Gastrocnemius medialis (tissue), 4 donors: ENCODE data around the gene C1orf94. TPM values are rescaled to one million over a fixed set of nuclear protein-coding genes. Genes with fewer than 3 reads are reported as not detected.

Source experiments
- ATAC-seq, 2 donors: fragments of 150-250 bp; one replicate each; pipeline ENCODE4 v1.9.1; 2016
- DNase-seq, 2 donors: peaks; one replicate each; pipeline ENCODE4 v3.0.0-alpha.2; 2019
- H3K27ac ChIP-seq, 4 donors: fragments of 200-600 bp; sonication (generic); 1 replicate in 1 of 4; 2 replicates in 3 of 4; pipeline ENCODE4 v1.5.1; 2016 to 2018; ENCODE audit warnings: mild to moderate bottlenecking in 2 of 4, moderate library complexity in 1 of 4
- H3K27me3 ChIP-seq, 3 donors: fragments of 200-600 bp; sonication (generic) in 2 of 3; 1 replicate in 1 of 3; 2 replicates in 2 of 3; pipeline versions ENCODE4 v1.5.1 to v1.6.0; 2016 to 2019; ENCODE audit warnings: mild to moderate bottlenecking in 1 of 3, moderate library complexity in 1 of 3
- H3K36me3 ChIP-seq, 2 donors: fragments of 200-600 bp; sonication (generic) in 1 of 2; one replicate each; pipeline ENCODE4 v1.5.1; 2017 to 2018
- H3K4me1 ChIP-seq, 2 donors: fragments of 200-600 bp; sonication (generic) in 1 of 2; one replicate each; pipeline ENCODE4 v1.5.1; 2016 to 2017; ENCODE audit warnings: mild to moderate bottlenecking in 2 of 2
- H3K4me3 ChIP-seq, 4 donors: fragments of 200-600 bp; sonication (generic) in 3 of 4; 1 replicate in 1 of 4; 2 replicates in 3 of 4; pipeline ENCODE4 v1.5.1; 2016 to 2019; ENCODE audit warnings: mild to moderate bottlenecking in 2 of 4
- H3K9me3 ChIP-seq, 3 donors: fragments of 200-600 bp; sonication (generic) in 2 of 3; 1 replicate in 1 of 3; 2 replicates in 2 of 3; pipeline ENCODE4 v1.5.1; 2016 to 2019
- POLR2A ChIP-seq, 2 donors: fragments of 450-650 bp; IDR thresholded peaks; one replicate each; pipeline ENCODE4 v1.6.1; 2017; ENCODE audit warnings: antibody characterized with exemption in 2 of 2, mild to moderate bottlenecking in 2 of 2, moderate library complexity in 2 of 2
- in situ Hi-C, 4 donors: fragments of 200-750 bp; cut with MboI; loops; one replicate each; pipeline versions ENCODE4 v1.15.0 to v1.8.0; 2017; ENCODE audit warnings: low sequenced_read_pairs in 4 of 4
- intact Hi-C: fragments of 100-400 bp; cut with DNase I; formaldehyde crosslinking; loops from one replicate; pipeline ENCODE4 v1.15.1; 2023; ENCODE audit warnings: low total_unique reads
- total RNA-seq, 4 donors: library from RNA; depleted of rRNA; stranded (reverse); fragments of >200 nt; gene quantifications; one replicate each; pipeline versions ENCODE4 v1.1.0 to v1.2.3, GENCODE V29; 2016
- TF ChIP-seq, protein P1 (sequence below), 5 experiments: fragments of 450-650 bp in 3 of 5; fragments of 200-600 bp in 2 of 5; sonication (generic) in 2 of 5; IDR thresholded peaks in 4 of 5; conservative IDR thresholded peaks in 1 of 5; 1 replicate in 4 of 5; 2 replicates in 1 of 5; pipeline ENCODE4 v1.5.1; 2016 to 2019; ENCODE audit warnings: antibody characterized with exemption in 5 of 5, mild to moderate bottlenecking in 3 of 5, moderate library complexity in 3 of 5

The C1orf94 gene
- total RNA-seq, 4 donors from 2014 or later = not detected

GRCh38 chr1:34188418-34188817 is 11.7 kb downstream of the C1orf94 start:
- DNase-seq (no peak), ATAC-seq (no peak)
- Histone ChIP-seq H3K4me3 (no peak overlapping the region), H3K4me1 (no peaks in the 10 kb centered on the region), H3K27me3 (peaks cover 0 to 7% (median 3%) of the 10 kb centered on the region in 3 donors), H3K36me3 (no peaks in the 10 kb centered on the region), H3K27ac (no peak overlapping the region), H3K9me3 (no peaks in the 10 kb centered on the region)
- in situ Hi-C loops = no loop called here
- TF ChIP-seq, protein P1, sequence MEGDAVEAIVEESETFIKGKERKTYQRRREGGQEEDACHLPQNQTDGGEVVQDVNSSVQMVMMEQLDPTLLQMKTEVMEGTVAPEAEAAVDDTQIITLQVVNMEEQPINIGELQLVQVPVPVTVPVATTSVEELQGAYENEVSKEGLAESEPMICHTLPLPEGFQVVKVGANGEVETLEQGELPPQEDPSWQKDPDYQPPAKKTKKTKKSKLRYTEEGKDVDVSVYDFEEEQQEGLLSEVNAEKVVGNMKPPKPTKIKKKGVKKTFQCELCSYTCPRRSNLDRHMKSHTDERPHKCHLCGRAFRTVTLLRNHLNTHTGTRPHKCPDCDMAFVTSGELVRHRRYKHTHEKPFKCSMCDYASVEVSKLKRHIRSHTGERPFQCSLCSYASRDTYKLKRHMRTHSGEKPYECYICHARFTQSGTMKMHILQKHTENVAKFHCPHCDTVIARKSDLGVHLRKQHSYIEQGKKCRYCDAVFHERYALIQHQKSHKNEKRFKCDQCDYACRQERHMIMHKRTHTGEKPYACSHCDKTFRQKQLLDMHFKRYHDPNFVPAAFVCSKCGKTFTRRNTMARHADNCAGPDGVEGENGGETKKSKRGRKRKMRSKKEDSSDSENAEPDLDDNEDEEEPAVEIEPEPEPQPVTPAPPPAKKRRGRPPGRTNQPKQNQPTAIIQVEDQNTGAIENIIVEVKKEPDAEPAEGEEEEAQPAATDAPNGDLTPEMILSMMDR (IDR thresholded peaks at IDR 0.05 in 4 of 5, conservative IDR thresholded peaks at IDR 0.05 in 1 of 5) = no peak
- no peak for TF ChIP-seq POLR2A (IDR thresholded peaks at IDR 0.05)
- intact Hi-C loops = no loop called here

GRCh38 chr1:34188985-34189384 is 12.3 kb downstream of the C1orf94 start:
- TF ChIP-seq, protein P1 (IDR thresholded peaks at IDR 0.05 in 4 of 5, conservative IDR thresholded peaks at IDR 0.05 in 1 of 5) = no peak
- no peak for TF ChIP-seq POLR2A (IDR thresholded peaks at IDR 0.05)
- Histone ChIP-seq H3K4me1 (no peaks in the 10 kb centered on the region), H3K36me3 (no peaks in the 10 kb centered on the region), H3K9me3 (no peaks in the 10 kb centered on the region), H3K4me3 (no peak overlapping the region), H3K27me3 (peaks cover 0 to 7% (median 3%) of the 10 kb centered on the region in 3 donors), H3K27ac (no peak overlapping the region)
- in situ Hi-C loops (no loop called here), intact Hi-C loops (no loop called here)
- ATAC-seq (no peak), DNase-seq (no peak)

GRCh38 chr1:34190692-34191091 is 14.0 kb downstream of the C1orf94 start:
- ATAC-seq = no peak
- H3K27me3 ChIP-seq = peaks cover 0 to 4% (median 3%) of the 10 kb centered on the region in 3 donors
- no peak overlapping the region for H3K4me3 ChIP-seq
- no peaks in the 10 kb centered on the region for H3K4me1 ChIP-seq
- in situ Hi-C loops = no loop called here
- no peaks in the 10 kb centered on the region for H3K36me3 ChIP-seq
- TF ChIP-seq, protein P1 (IDR thresholded peaks at IDR 0.05 in 4 of 5, conservative IDR thresholded peaks at IDR 0.05 in 1 of 5) = no peak
- no peak for TF ChIP-seq POLR2A (IDR thresholded peaks at IDR 0.05)
- no peaks in the 10 kb centered on the region for H3K9me3 ChIP-seq
- H3K27ac ChIP-seq = no peak overlapping the region
- intact Hi-C loops = no loop called here
- DNase-seq = no peak

GRCh38 chr1:34192621-34193020 is 15.9 kb downstream of the C1orf94 start:
- Histone ChIP-seq H3K9me3 (no peaks in the 10 kb centered on the region), H3K27me3 (no peaks in the 10 kb centered on the region), H3K27ac (no peak overlapping the region), H3K4me1 (no peaks in the 10 kb centered on the region), H3K36me3 (no peaks in the 10 kb centered on the region), H3K4me3 (no peak overlapping the region)
- ATAC-seq = no peak
- in situ Hi-C loops (no loop called here), intact Hi-C loops (no loop called here)
- DNase-seq = no peak
- no peak for TF ChIP-seq POLR2A (IDR thresholded peaks at IDR 0.05)
- TF ChIP-seq, protein P1 (IDR thresholded peaks at IDR 0.05 in 4 of 5, conservative IDR thresholded peaks at IDR 0.05 in 1 of 5) = no peak

DNA sequence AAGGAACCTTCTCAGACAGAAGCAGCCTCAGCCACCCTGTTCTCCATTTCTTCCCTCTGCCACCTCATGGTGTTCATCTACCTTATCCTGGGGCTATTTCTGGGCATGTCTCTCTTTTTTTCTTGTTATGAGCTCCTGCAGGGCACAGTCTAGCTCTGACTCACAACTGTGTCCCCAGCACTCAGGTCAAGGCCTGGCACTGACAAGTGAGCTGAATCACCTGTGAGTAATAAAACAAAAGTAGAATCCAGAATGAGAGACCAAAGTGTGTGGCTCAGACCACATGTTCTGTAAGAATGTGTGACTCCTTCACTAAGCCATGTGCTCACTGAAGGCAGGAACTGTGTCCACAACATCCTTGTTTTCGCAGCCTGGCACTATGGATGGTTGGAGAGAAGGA is 23.2 kb downstream of the C1orf94 start:
- DNase-seq (peak in 1 of 2 donors; percentile 37), ATAC-seq (peak; percentile 79 to 80)
- no peaks in the 10 kb centered on the region for H3K27me3 ChIP-seq
- TF ChIP-seq POLR2A (IDR thresholded peaks at IDR 0.05) = no peak
- TF ChIP-seq, protein P1 (IDR thresholded peaks at IDR 0.05 in 4 of 5, conservative IDR thresholded peaks at IDR 0.05 in 1 of 5) = no peak
- H3K9me3 ChIP-seq = no peaks in the 10 kb centered on the region
- H3K27ac ChIP-seq = peak overlapping the region in 1 of 4 donors; percentile 25
- no peaks in the 10 kb centered on the region for H3K36me3 ChIP-seq
- intact Hi-C loops = no loop called here
- no peaks in the 10 kb centered on the region for H3K4me1 ChIP-seq
- in situ Hi-C loops = no loop called here
- no peak overlapping the region for H3K4me3 ChIP-seq
